RPMI8226 (cell line): Measurements from ENCODE around the gene SMAD7.

Experiments
- DNase-seq: peaks from one replicate; pipeline ENCODE4 v3.0.0-alpha.2; 2015

Gene SMAD7

DNA sequence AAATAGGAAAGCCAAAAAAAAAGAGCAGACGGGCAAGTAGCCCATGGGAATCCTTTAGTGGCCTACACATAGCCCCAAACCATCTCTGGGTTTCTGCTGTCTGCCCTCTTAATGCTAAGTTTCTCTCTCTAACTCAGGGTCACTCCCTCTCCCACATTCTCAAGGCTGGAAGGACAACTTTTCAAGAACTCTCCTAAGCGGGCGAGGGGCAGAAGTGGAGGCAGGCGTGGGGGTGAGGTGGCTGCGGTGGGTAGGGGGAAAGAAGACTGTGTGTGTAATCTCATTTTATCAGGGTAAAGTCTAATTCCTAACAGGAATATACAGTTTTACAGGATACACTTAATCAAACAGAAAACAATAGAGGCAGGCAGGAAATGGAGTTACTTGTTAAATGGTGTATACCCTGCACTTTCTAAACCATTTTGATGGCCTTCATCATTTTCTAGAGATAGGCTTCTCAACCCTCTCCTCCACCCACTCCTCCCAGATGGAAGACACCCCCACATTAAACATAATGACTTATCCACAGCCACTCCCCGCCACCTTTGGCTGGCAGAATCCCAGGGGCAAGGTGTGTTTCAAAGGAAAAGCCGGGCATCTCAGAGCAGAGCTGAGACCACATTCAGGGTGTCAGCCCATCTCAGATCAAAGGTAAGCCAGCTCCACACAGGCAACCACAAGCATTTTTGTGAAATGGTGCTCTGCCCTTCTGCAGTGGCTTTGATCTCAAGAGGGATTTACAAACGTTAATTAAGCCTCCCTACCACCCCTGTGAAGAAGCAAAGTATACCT is 6.8 kb downstream of the SMAD7 start:
- no peak for DNase-seq

DNA sequence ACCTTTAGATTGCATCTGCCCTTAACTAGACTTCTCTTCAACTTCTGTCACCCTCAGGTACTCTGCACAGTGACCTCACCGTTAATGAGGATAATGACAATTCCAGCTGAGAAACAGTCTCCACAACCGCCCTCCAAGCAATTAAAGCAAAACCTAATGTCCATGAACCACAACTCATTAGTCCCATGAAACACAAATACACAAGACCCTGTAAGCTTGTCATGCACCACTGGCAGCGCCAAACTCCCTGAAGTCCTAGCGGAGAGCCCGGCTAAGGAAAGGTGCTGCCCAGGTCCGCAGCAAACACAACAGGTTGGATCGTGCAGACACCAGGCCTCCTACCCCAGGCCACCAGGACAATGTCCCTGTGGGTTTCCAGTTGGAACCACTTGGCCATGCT is 7.4 kb downstream of the SMAD7 start:
- no peak for DNase-seq

DNA sequence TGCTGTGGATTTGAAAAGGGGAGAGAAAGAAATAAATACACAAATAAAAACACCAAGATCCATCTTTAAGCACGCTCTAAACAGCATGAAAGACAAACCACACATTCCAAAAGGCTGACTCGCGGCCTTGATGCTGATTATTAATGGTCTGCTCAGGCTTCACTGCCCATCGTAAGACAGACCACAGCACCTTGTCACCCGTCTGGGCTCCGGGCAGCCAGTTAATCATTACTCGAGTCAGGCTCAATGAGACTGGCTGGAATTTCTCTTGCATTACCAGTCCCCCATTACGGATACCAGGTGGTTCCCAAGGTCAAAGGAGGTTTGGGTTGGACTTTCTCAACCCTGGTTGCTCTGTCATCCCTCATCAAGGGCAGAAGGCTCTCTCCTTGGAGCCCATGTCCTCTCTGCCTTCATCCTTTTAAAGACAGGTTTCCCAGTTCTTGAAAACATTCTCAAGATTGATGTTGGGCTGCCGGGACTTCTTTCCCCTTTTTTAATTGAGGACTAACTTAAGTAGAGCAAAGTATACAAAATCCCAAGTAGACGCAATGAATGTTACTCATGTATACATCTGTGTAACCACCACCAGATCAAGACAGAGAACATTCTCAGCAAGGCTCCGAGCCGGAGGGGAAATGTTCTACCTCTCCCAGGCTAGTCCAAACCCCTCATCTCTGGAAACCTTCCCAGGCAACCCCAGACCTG is 8.1 kb downstream of the SMAD7 start:
- DNase-seq = no peak

DNA sequence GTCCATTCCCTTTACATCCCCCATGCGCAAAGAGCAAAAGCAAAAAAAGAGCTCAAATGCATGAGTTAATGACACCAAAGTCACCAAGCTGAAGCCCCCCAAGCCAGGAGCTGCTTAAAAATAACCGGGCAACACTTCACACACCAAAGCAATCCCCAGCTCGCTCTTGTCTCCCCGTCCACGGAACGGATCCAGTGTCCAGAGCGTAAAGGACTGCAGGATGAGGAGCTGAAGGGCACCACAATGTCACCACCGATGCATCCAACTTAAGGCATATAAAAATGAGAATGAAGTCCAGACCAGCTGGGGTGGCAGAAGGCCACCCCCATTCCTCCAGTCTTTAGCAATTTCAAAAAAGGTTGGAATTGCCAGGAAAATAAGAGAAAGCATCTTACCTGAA is 8.7 kb downstream of the SMAD7 start:
- no peak for DNase-seq

DNA sequence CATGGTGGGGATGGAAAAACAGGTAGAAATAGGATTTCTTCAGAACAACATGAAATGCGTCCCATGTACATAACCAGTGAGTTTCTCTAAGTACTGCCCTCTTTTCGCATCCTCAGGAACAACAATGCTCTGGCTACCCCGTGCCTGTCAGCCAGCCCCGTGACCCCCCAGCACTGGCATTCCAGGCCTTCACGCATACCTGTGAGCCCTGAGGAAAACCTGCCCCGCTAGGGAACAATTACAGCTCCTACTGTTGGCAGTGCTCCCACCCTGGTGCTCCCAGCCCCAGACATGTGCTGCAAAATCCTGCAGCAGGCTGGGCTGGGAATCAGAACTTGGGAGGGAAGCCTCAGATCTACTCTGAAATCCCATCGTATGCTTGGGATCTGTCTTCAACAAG is 9.1 kb downstream of the SMAD7 start:
- no peak for DNase-seq

DNA sequence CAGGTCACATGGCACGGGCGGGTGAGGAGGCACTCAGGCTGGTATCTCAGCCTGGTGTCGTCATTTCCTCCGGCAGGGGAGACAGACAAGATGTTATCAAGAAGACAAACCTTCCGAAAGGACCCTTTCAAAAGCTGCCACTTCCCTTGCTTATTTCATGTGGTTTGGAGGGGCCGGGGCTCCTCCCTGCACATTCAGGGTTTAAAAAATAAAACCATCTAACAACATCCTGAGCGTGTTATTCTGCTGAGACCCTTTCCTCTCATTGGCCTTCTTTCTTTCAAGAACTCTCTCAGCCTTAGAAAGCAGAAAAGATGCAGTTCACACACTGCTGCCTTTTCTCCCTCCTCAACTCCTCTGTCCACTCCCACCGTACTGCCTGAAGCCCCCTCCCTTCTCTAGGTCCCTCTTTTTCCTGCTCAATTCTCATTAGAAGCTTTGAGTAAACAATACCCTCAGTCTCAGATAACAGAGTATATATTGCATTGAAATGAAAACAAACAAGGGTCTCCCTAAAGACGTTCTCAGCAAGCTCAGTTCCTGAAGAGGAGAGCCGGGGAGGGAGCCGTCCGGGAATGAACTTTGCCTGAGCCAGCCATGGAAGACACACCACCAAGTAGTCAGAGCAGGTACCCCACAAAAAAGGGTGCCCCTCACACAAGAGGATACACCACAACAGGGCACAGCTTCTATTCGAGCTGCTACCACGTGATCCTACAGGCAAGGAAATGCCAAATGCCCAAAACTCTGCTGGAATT is 9.7 kb downstream of the SMAD7 start:
- DNase-seq = no peak

DNA sequence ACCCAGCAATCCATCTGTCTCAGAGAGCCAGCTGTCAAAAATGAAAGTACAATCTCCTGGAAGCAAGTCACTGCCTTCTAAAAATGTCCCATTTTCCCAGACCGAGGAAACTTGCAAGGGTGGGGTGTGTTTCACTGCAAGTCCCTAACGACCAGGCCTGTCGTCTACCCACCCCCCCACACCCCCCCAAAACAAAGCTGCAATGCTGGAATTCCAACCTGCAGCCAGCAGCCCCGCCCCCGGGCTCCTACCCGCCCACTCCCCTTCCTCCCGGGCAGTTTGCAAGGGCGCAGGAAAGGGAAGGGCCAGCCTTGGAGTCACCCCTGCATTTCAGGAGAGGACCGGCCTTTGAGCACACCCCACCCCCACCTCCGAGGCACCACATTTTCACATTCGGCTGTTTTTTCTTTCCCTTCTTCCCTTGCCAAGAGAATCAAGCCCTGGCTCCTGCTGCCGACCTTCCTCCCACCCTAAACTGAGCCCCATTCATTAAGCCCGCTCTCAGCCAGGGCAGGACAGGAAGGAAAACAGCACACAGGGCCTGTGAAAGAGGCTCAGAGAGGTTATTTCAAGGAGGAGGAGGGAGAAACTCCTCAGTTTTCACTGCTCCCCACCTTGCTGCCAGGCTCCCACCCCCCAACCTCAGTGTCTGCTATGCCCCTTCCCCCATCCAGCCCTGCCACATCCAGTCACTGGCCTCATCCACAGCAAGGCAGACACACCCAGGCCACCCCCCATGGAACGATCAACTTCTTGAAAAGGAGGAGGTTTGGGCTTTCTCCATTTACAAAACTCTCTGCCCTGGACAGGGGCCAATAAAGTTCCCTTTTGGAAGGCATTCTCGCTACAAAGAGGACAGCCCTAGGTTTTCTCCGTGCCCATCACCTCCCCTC is 11.3 kb downstream of the SMAD7 start:
- DNase-seq = no peak

DNA sequence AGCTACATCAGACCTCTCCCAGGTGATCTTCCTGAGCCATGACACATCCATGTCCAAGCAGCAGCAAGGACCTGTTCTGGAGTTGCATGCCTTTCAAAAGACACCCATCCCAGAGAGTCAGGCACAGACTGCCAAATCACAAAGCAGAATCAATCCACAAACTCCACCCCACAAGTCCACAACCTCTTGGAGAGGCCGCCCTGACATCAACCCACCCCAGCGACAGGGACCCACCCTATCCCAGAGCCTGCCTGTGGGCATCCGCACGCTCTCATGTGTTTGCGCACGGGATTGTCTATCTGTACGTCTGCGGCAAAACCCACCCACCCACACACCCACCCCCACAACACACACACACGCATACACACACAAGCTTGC is 11.9 kb downstream of the SMAD7 start:
- DNase-seq = no peak

DNA sequence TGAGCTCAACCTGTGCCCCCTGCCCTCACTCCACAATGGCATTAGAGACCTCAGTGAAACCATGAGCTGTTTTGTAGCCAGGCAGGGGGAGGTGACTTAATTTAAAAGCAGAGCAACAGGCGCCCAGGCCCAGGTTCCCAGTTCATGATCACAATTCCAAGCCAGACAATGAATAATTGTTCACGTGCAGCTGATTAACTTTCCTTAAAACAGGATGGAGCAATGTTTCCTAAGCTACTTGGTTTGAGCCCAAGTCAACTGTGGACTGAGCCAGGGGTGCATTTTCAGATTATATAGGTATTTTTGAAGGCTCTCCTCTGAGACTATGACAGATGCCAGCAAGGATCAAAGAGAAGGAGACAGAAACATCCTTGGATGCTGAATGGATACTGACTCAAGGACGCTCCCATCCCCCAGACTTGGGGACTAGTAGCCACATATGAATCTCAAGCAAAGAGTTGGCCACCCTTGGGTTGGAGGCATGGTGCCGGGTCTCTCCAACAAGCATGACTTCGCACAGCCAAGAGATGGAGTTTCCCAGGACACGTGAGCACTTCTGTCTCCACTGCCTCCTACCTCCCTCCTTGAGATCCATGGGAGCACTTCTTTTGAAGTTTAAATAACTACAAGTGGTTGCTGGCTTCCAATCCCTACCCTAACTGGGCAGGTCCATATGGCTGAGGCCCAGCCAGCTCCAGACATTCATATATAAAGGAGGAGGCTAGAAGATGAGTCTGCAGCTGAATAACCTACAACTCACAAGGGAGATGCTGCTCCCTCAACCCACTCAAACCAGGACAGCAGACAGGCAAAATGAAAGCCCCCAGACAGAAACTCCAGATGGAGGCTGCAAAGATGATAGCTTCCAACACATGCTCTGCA is 12.7 kb downstream of the SMAD7 start:
- no peak for DNase-seq

DNA sequence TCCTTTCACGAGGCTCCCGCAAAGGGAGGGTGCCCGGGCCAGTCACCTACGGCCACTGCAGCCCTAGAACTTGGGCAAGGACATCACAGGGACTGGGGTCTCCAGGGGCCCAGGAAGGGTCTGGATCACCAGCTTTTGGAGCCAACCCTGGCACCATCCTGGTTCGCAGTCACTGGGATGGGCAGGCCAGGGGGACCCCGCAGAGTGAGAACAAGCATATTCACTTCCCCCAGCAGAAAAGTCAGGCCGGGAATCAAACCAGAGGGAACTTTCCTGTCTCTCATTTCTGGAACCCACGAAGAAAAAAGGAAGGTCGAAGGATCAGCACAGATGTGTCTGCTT is 15.4 kb downstream of the SMAD7 start:
- DNase-seq = no peak

DNA sequence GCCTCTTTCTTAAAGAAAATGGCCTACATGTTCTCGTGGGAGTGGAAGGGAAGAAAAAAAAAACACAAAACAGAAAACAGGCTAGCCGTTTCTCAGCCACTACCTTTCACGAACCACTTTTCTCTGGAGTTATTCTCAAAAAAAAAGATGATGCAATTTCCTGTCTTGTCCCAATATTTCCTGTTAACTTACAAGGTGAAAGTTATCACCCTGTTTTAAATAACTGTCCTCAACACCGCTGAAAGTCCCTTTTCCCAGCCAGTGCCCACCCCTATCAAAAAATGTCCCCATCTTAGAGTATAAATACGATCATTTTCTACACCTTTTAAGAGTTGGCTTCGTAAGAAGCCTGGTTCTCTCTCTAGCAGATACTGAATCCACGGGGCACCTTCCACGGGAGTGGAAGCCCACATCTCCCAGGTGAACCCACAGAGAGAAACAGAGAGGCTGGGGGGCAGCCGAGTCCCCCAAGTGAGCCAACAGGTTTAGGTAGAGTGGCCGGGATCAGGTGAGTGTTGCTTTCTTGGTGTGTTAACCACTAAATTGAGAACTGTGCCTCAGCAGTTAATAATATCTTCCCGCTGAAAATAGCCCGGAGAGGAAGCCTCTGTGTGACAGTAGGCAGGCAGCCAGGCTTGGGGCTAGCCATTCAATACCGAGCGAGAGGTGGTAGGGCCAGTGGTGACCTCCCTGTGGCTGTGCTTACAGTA is 15.9 kb downstream of the SMAD7 start:
- peak; percentile 94 for DNase-seq

DNA sequence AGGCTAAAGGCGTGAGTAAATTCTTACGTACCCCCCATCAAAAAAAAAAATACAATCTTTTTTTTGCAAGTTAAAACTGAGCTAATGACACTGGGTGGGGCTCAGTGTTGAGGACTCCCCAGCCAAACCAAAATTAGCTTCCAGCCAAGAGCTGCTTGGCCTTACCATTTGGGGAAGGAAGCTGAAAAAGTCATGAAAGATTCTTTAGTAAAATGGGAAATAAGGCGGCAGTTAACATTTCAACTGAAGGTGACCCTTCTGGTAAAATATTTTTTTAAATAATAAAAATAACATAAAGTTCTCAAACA is 16.4 kb downstream of the SMAD7 start:
- peak; percentile 52 for DNase-seq

DNA sequence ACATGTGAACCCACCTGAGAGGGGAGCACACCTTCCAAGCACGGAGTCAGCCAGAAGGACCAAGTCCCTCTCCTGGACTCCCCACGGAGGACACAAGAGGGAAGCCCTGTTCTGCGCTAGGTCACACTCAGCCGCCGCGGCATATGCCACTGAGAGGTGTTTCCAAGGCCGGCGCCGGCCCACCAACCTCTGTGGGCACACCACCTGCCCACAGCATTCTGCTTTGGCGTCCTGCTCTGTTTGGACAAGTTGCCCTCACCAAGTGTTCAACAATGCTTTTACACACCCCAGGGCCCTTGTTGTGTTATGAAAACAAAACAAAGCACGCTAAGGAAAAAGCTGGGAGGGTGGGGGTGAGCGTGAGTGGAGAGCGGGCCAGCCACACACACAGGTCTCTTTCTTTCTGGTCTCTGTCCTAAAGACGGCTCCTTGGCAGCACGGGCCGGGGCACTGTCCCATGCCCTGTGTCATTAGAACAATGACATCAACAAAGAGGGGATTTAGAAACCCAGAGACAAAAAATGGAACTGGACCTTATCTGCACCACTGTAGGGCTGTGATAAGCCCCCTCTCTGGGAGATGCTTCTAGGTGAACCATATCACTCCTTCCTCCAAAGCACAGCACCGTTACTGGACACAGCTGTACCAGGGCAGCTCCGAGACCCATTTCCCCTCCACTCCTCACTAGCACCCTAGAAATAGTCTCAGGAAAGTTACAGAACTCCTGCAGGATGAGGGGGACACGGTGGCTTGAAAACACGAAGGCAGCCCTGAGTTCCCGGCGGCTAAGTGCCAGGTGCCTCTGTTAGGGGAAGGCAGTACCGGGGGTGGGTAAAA is 17.0 kb downstream of the SMAD7 start:
- DNase-seq = peak; percentile 68

DNA sequence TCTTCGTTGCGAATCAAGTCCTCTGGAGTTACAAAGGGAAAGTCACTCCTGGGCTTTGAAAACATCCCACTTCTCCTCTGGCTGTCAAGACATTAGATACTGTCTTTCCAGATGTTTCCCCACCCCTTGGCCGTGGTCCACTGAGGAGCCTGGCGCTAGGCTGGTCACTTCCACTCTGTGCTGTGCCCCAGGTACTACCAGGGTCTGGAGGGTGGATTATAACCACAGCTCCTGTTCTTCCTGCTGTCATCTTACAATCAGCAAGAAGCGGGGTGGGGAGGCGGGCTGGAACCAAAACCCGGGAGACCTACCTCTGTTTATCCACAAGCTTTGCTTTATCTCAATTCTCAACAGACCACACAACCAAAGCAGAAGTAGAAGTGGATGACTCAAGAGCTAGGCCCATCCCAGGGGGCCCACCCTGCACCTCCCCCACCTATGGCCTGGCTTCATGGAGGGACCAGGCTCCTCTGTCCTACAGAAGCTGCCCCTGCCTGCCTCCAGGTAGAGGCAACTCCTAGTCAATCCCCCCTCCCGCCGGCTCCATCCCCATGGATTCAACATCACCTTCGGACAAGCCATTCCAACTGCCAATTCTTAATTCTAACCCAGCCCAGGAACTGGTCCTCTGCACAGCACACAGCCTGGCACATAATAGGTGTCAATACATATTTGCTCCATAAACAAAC is 17.8 kb downstream of the SMAD7 start:
- peak; percentile 54 for DNase-seq

DNA sequence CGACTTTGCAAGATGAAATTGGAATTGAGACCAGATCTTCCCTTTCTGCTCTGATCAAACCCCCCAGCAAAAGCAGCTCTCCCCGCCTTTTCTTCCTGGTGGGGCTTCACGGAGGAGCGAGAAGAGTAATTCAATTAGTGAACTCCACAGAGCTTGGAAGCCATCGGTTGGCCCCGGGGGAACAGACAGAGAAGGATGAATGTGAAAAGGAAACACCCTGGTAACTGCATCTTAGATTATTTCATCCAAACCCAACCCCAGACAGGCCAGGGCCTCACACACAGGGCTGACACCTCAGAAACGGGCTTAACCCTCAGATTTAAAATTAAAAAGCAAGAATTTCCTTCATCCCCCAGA is 18.3 kb downstream of the SMAD7 start:
- DNase-seq = no peak

DNA sequence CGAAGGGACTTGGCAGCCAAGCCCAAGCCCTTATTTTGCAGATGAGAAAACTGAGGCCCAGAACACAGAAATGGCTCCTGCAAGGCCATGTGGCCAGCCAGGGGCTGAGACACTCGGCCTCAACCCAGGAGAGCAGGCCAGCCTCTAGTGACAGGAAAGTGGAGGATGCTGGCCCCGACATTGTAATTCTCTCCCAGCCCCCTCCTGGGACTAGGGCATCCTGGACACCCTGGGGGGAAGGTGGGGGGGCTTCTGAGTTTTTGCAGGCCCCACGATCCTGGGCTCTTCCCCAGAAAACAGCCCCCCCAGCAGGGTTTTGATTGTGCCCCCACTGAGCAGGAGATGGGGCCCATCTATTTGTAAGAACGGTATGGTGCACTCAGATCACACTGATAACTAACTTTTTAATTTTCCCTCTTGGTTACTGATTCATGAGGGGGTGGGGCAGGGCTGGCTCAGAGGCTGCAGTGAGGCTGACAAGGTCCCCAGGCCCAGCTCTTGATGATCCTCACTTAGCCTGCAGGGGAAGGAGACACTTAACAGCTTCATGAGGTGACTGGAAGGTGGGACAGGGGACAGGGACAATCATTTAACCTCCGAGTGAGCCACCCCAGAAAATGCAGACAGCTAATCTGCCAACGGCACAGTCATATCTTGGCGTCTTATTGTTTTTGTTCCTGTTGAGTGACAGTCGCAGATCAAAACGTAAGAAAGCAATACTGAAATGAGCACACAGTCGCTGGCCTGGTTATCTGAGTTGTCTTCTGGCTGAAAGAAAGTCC is 18.9 kb downstream of the SMAD7 start:
- no peak for DNase-seq

DNA sequence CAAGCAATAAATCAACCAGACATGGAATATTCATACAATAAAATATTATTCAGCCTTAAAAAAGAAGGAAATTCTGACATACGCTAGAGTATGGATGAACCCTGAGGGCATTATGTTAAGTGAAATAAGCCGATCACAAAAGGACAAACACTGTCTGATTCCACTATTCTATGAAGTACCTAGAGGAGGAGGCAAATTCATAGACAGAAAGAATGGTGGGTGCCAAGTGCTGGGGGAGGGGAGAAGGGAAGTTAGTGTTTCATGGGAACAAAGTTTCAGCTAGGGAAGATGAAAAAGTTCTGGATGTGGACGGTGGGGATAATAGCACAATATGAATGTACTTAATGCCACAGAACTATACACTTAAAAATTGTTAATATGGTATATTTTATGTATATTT is 19.8 kb downstream of the SMAD7 start:
- no peak for DNase-seq

DNA sequence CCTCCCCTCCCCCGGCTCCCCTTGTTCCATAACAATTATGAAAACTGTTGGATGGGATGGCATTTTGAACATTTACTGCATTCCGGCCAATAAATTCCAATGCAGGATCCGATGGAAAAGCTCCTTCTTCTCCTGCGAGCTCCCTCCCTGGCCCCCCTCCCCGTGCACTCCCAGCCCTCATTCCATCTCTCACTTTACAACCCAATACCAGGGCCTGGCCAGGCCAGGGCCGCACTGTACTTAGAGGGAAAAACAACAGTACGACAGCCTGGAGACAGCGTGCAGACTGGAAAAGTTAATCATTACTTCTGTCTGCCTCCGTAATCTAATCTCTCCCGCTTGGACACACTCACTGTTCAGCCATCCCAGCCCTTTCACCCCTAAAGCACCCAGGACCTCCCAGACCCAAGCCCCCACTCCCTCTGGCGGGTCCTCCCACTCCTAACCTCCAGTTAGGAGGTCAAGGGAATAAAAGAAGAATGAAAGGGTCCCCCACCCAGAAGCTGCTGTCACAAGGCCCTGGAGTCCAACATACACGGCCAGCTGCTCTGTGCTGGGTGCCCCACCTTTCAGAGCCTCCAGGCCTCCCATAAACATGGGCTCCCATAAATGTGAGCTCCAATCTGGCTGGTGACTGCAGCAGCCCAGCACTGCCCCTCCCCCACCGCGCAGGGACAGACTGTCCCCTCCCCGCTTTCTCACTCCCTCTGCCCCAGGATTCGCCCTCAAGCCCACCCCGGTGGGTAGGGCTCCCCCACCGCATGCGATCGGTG is 20.6 kb downstream of the SMAD7 start:
- no peak for DNase-seq
